Subcutaneous adipose tissue (tissue), 4 donors: ENCODE results near the gene CHRNE. TPM values are rescaled to one million over a fixed set of nuclear protein-coding genes. Genes with fewer than 3 reads are reported as not detected.

Experiments used
- total RNA-seq, 4 donors: library from RNA; depleted of rRNA; stranded (reverse); fragments of >200 nt; gene quantifications; one replicate each; pipeline ENCODE4 v1.1.0, GENCODE V29; 2016
- TF ChIP-seq, protein P1 (sequence below): fragments of 450-650 bp; IDR thresholded peaks from one replicate; pipeline ENCODE4 v1.5.1; 2016; ENCODE audit warnings: low read depth, mild to moderate bottlenecking, control low read depth, antibody characterized with exemption, moderate library complexity

Gene CHRNE
- total RNA-seq, 4 donors from 2014 or later: 0.34 to 0.94 (median 0.46) TPM

GRCh38 chr17:4913994-4914393, 11.1 kb upstream of the CHRNE start:
- TF ChIP-seq, protein P1, sequence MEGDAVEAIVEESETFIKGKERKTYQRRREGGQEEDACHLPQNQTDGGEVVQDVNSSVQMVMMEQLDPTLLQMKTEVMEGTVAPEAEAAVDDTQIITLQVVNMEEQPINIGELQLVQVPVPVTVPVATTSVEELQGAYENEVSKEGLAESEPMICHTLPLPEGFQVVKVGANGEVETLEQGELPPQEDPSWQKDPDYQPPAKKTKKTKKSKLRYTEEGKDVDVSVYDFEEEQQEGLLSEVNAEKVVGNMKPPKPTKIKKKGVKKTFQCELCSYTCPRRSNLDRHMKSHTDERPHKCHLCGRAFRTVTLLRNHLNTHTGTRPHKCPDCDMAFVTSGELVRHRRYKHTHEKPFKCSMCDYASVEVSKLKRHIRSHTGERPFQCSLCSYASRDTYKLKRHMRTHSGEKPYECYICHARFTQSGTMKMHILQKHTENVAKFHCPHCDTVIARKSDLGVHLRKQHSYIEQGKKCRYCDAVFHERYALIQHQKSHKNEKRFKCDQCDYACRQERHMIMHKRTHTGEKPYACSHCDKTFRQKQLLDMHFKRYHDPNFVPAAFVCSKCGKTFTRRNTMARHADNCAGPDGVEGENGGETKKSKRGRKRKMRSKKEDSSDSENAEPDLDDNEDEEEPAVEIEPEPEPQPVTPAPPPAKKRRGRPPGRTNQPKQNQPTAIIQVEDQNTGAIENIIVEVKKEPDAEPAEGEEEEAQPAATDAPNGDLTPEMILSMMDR: no peak

GRCh38 chr17:4908711-4909496, 6.0 kb upstream of the CHRNE start:
- TF ChIP-seq, protein P1: no peak

- TF ChIP-seq, protein P1: no peak
Measured at GRCh38 chr17:4908301-4908700, 5.4 kb upstream of the CHRNE start.

GRCh38 chr17:4902540-4902939, 358 bp downstream of the CHRNE start:
- TF ChIP-seq, protein P1: no peak

DNA sequence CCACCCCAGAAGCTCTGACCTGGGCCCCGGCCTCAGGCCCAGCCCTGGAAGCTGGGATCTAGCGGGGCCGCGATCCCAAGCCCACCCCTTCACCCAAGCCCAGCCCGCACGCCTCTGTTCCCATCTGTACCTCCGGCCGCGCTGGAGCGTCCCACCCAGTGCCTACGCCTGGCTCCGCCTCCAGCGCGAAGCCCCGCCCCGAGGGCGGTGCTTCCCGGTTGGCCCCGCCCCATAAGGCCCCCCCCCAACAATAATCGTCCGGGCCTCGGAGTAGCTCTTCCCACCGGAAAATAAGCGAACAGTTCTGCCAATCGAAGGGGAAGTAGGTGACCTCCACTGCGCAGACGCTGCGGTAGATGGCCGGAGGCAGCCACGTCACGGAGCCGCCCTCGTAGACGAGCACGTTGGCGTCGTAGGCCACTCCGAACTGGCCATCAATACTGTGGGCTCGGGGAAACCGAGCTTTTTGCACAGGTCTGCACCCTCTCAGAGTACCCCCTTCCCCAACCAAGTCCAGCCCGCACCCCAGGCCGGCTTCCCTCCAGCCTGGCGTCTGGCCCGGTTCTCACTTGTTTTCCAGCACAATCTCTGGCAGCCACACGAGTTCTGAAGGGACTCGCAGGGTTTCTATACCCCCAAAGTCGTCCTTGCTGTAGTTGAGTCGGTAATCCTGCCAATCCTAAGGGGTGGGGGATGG, 1.1 kb downstream of the CHRNE start:
- TF ChIP-seq, protein P1: no peak

- TF ChIP-seq, protein P1: no peak
Measured at GRCh38 chr17:4901108-4901647, 1.7 kb downstream of the CHRNE start.

GRCh38 chr17:4900231-4901107, 2.4 kb downstream of the CHRNE start:
- TF ChIP-seq, protein P1: no peak
